ENCODE data around the gene USP11.

The USP11 gene

DNA sequence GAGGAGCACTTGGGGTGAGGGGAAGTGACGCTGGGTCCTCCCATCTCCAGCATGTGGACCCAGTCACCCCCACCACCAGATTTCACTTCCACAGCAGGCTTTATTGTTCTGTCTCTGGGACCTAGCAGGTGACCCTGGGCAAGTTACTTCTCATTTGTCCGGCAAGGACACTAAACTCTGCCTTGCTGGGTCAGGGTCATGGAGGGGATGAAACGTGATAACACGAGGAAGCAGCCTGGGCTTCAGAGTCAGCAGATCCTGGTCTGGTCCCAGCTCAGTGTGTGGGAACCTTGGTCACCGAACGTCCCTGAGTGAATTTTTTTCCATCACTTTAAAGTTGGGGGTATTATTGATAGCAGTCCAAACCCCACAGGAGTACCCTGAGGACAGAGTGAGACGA, 35.3 kb upstream of the USP11 start:
- no peak overlapping the region for H3K4me3 ChIP-seq (ENCODE audit: low read depth, low read length)
- TF ChIP-seq, protein P1, sequence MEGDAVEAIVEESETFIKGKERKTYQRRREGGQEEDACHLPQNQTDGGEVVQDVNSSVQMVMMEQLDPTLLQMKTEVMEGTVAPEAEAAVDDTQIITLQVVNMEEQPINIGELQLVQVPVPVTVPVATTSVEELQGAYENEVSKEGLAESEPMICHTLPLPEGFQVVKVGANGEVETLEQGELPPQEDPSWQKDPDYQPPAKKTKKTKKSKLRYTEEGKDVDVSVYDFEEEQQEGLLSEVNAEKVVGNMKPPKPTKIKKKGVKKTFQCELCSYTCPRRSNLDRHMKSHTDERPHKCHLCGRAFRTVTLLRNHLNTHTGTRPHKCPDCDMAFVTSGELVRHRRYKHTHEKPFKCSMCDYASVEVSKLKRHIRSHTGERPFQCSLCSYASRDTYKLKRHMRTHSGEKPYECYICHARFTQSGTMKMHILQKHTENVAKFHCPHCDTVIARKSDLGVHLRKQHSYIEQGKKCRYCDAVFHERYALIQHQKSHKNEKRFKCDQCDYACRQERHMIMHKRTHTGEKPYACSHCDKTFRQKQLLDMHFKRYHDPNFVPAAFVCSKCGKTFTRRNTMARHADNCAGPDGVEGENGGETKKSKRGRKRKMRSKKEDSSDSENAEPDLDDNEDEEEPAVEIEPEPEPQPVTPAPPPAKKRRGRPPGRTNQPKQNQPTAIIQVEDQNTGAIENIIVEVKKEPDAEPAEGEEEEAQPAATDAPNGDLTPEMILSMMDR (IDR thresholded peaks at IDR 0.05; ENCODE audit: borderline replicate concordance, insufficient read depth, low read depth, low read length) = no peak

DNA sequence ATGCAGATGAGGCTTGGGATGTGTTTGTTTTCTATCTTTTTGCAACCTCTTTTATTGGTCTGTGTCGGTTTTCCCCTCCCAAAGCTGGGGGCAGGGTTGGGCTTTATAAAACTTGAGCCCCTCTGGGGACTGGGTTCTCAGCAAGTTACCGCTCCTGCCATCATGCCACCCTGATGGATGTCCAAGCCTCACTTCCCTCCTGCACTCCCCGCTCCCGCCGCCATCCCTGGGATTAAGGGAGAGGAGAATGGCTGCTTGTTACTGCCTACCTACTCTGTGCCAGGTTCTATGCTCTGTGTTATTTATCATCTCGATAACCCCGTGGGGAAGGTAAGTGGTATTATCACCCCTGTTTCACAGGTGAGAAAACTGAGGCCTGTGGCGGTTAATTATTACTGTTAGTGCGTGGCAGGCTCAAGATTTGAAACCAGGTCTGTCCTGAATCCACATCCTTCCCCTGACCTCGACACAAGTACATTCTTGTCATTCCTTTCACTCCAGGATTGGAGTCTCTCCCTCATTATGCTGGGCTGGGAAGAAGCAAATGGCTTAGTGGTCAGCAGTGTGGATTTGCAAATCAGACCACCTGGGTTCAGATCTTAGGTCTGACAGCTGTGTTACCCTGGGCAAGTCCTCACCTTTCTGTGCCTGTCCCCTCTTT, 34.7 kb upstream of the USP11 start:
- TF ChIP-seq, protein P1 (IDR thresholded peaks at IDR 0.05; ENCODE audit: borderline replicate concordance, insufficient read depth, low read depth, low read length) = no peak
- no peak overlapping the region for H3K4me3 ChIP-seq (ENCODE audit: low read depth, low read length)

DNA sequence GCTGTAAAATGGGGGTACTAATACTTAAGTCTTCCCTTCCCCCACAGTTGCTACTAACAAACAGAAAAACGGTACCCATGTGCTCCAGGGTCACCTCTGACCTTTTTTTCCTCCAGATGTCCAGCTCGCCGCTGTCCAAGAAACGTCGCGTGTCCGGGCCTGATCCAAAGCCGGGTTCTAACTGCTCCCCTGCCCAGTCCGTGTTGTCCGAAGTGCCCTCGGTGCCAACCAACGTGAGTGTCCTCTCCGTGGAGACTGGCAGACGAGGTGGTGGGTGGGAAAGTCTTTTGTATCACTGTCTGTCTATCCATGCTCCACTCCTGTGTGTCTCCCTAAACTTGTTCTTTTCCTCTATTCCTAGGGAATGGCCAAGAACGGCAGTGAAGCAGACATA, 34.1 kb upstream of the USP11 start:
- TF ChIP-seq, protein P1 (IDR thresholded peaks at IDR 0.05; ENCODE audit: borderline replicate concordance, insufficient read depth, low read depth, low read length) = no peak
- no peak overlapping the region for H3K4me3 ChIP-seq (ENCODE audit: low read depth, low read length)

DNA sequence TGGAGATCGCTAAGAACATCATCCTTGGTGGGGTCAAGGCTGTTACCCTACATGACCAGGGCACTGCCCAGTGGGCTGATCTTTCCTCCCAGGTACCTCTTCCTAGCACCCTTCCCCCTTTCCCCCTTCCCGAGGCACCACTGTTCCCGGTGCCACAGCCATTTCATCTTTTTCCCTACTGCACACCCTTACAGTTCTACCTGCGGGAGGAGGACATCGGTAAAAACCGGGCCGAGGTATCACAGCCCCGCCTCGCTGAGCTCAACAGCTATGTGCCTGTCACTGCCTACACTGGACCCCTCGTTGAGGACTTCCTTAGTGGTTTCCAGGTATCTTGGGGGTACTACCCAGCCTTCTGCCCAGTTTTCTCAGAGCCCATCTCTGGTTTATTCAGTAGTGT, 33.5 kb upstream of the USP11 start:
- TF ChIP-seq, protein P1 (IDR thresholded peaks at IDR 0.05; ENCODE audit: borderline replicate concordance, insufficient read depth, low read depth, low read length) = no peak
- no peak overlapping the region for H3K4me3 ChIP-seq (ENCODE audit: low read depth, low read length)

DNA sequence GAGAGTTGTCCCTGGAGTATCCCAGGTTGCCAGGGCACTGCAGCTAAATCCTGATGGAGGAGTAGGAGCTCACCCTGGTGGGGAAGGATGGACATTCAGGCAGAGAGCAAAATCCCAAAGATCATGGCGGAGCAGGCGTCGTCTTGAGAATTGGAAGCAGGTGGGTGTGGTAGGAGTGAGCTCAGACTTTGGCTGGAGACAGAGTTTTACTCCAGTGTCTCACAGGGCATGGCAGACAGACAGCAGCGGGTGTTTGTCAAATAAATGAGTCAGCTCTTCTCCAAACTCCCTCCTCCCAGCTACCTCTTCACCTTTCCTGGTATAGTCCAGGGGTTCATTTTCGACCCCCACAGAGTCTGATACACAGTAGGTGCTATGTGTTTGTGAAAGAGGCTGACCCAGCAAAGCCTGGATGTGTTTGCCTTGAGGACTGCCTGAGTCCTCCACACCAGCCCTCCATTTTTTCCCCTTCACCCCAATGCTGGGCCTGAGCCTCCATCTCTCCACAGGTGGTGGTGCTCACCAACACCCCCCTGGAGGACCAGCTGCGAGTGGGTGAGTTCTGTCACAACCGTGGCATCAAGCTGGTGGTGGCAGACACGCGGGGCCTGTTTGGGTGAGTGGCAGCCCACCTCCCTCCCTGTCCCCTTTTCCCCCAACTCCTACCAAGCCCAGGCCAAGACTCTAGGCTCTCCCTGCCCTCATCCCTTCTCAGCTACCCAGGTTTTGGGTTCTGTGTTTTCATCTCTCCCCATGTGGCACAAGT, 32.2 kb upstream of the USP11 start:
- no peak overlapping the region for H3K4me3 ChIP-seq (ENCODE audit: low read depth, low read length)
- TF ChIP-seq, protein P1 (IDR thresholded peaks at IDR 0.05; ENCODE audit: borderline replicate concordance, insufficient read depth, low read depth, low read length) = no peak

DNA sequence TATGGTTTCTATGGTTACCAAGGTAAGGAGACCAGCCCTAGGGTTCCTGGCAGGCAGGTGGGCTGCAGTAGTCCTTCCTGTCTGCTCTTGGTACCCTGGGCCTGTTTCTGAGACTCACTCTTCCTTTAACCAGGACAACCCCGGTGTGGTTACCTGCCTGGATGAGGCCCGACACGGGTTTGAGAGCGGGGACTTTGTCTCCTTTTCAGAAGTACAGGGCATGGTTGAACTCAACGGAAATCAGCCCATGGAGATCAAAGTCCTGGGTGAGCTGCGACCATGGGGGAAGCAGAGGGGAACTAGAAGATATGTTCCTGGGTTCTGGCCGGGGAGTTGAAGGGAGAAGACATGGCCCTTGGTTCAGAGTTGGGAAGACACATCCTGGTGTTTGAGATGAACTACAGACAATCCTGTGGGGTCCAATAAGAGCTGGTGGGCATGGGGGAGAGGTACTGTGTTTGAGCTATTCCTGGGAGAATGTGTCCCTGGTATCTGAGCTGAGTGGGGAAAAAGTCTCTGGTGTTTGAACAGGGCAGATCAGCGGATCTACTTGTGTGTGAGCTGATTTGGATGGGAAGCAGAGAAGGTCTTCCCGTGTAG, 31.4 kb upstream of the USP11 start:
- H3K4me3 ChIP-seq (ENCODE audit: low read depth, low read length) = no peak overlapping the region
- TF ChIP-seq, protein P1 (IDR thresholded peaks at IDR 0.05; ENCODE audit: borderline replicate concordance, insufficient read depth, low read depth, low read length) = no peak
